Measurements from ENCODE around the gene TOE1. TPM values are rescaled to one million over a fixed set of nuclear protein-coding genes. Genes with fewer than 3 reads are reported as not detected.

Gene TOE1
- total and polyA plus RNA-seq, 9 of the 15 experiments (the other 6 are each of a cell fraction or from before 2014, with no cell fraction given) = 32.1 to 85.7 (median 38.0) TPM

DNA sequence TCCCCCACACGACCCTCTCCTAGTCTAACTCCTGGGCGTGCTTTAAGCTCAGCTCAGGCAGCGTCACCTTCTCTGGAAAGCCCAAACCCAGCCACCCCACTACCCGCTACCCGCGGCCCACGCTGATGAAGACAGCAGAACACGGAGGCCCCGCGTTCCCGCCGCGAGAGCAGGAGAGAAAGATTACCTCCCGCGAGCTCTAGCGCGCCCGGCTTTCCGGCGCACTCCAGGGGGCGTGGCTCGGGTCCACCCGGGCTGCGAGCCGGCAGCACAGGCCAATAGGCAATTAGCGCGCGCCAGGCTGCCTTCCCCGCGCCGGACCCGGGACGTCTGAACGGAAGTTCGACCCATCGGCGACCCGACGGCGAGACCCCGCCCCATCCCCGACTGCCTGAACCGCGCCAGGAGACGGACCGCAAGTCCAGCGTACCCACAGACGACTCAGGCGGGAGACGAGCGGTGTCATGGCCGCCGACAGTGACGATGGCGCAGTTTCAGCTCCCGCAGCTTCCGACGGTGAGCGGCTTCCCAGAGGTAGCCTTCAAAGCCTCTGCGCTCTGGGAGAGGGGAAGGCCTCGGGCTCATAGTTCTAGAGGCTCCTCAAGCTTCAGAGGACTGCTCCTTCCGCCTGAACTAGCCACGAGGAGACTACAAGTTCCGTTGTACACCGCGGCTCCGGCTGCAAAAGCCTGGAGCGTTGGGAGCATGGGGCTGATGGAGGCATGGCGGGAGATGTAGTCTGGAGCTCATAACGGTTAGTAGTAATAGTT lies at the start of gene TOE1, which contains the start of gene MUTYH (continued):
- TF ChIP-seq NR2C2 (CRISPR knock-in tag; IDR thresholded peaks at IDR 0.05) (peak; percentile 74), NR2C2 (tag; IDR thresholded peaks at IDR 0.05) (peak; percentile 94), ATF7 (IDR thresholded peaks at IDR 0.05) (peak; percentile 76), ZNF384 (IDR thresholded peaks at IDR 0.05; ENCODE audit: low read depth, low read length) (no peak), ZNF133 (CRISPR knock-in tag; IDR thresholded peaks at IDR 0.05) (no peak), KLF1 (tag; IDR thresholded peaks at IDR 0.05) (peak; percentile 81; the same call in 1 of the 2 replicates), ZNF764 (CRISPR knock-in tag; IDR thresholded peaks at IDR 0.05; ENCODE audit: low read depth) (no peak), ZNF398 (CRISPR knock-in tag; IDR thresholded peaks at IDR 0.05) (no peak), EWSR1 (IDR thresholded peaks at IDR 0.05; ENCODE audit: borderline replicate concordance, low read depth, partially characterized antibody) (no peak), TGIF2 (CRISPR knock-in tag; IDR thresholded peaks at IDR 0.05) (no peak), KDM2B (CRISPR knock-in tag; IDR thresholded peaks at IDR 0.05) (peak; percentile 12; the same call in 1 of the 2 replicates), ZC3H11A (IDR thresholded peaks at IDR 0.05; ENCODE audit: low read depth, low read length) (peak; percentile 75; the same call in 1 of the 2 replicates), GATA2 (CRISPR knock-in tag; IDR thresholded peaks at IDR 0.05) (no peak), KDM1A (IDR thresholded peaks at IDR 0.05) (no peak; a peak in 1 of 4 replicates), HINFP (tag; conservative IDR thresholded peaks at IDR 0.05; ENCODE audit: low read depth) (0 out of 2 replicates have a peak, but pooled peaks have one; percentile 14), SOX6 (IDR thresholded peaks at IDR 0.05) (0 out of 2 replicates have a peak, but pooled peaks have one; percentile 31), CAMTA2 (CRISPR knock-in tag; conservative IDR thresholded peaks at IDR 0.05) (no peak), RNF2 (IDR thresholded peaks at IDR 0.05) (peak; percentile 60), E2F3 (CRISPR knock-in tag; IDR thresholded peaks at IDR 0.05) (peak; percentile 90), KLF16 (IDR thresholded peaks at IDR 0.05) (no peak), JUN (IDR thresholded peaks at IDR 0.05; ENCODE audit: borderline replicate concordance, low read depth, low read length) (no peak; the same call in 1 of the 2 replicates), JUN (CRISPR knock-in tag; IDR thresholded peaks at IDR 0.05; ENCODE audit: borderline replicate concordance) (peak; percentile 72; the same call in 1 of the 2 replicates), E4F1 (CRISPR knock-in tag; IDR thresholded peaks at IDR 0.05; ENCODE audit: borderline replicate concordance) (no peak), TCFL5 (CRISPR knock-in tag; conservative IDR thresholded peaks at IDR 0.05) (no peak)

All from K562 (cell line).